B cell (primary cell): Measurements from ENCODE around the gene ZDHHC17. TPM values are rescaled to one million over a fixed set of nuclear protein-coding genes. Genes with fewer than 3 reads are reported as not detected.

Source experiments
- ATAC-seq: fragments of 200-7000 bp; cut with Tn5 transposase; one replicate; pipeline ENCODE4 v1.10.0; 2021; ENCODE audit warnings: low read depth, mild to moderate bottlenecking, moderate number of reproducible peaks, moderate library complexity
- CTCF ChIA-PET: fragments of 350-600 bp; sonication (Branson Sonifier 250); formaldehyde crosslinking; loops from one replicate; lab custom pipeline; 2021; ENCODE audit warnings: antibody characterized with exemption, inconsistent platforms; lab: Charles Lee
- POLR2A ChIA-PET: fragments of 350-600 bp; sonication (Branson Sonifier 250); formaldehyde crosslinking; loops from one replicate; lab custom pipeline; 2021; ENCODE audit warnings: antibody characterized with exemption; lab: Charles Lee
- DNase-seq: peaks from one replicate; pipeline ENCODE4 v3.0.0; 2013
- H2AFZ ChIP-seq: 2 replicates; pipeline ENCODE4 v1.6.1; 2012; ENCODE audit warnings: mild to moderate bottlenecking, low read depth, low read length; ENCODE audit not compliant: insufficient read depth, poor library complexity, severe bottlenecking
- H3K27ac ChIP-seq, 2 donors: 1 replicate in 1 of 2; 2 replicates in 1 of 2; pipeline ENCODE4 v1.5.1; 2012 to 2013; ENCODE audit warnings: low read length in 2 of 2, mild to moderate bottlenecking in 2 of 2, moderate library complexity in 1 of 2
- H3K27me3 ChIP-seq, 4 experiments: fragments of 200-600 bp in 1 of 4; sonication (generic) in 1 of 4; replicated peaks in 1 of 4; 1 replicate in 2 of 4; 2 replicates in 2 of 4; pipeline versions ENCODE4 v1.6.1 to v1.7.0; 2013 to 2016; ENCODE audit warnings: low read length in 3 of 4, mild to moderate bottlenecking in 2 of 4, mixed read lengths in 1 of 4, moderate library complexity in 1 of 4; ENCODE audit not compliant: insufficient read depth in 4 of 4, control insufficient read depth in 3 of 4; ENCODE audit errors: control extremely low read depth in 1 of 4
- H3K36me3 ChIP-seq, 2 experiments: replicated peaks in 1 of 2; 1 replicate in 1 of 2; 2 replicates in 1 of 2; pipeline versions ENCODE4 v1.6.1 to v1.7.1; 2013; ENCODE audit warnings: low read length in 1 of 2; ENCODE audit not compliant: insufficient read depth in 2 of 2, control insufficient read depth in 1 of 2; ENCODE audit errors: control extremely low read depth in 1 of 2, extremely low read depth in 1 of 2
- H3K4me1 ChIP-seq, 2 donors: fragments of 200-600 bp in 1 of 2; sonication (generic) in 1 of 2; 1 replicate in 1 of 2; 2 replicates in 1 of 2; pipeline versions ENCODE4 v1.5.1 to v1.6.1; 2013 to 2017; ENCODE audit warnings: low read length in 2 of 2; ENCODE audit not compliant: control insufficient read depth in 2 of 2, insufficient read depth in 2 of 2
- H3K4me2 ChIP-seq: replicated peaks from 2 replicates; pipeline ENCODE3; 2012; ENCODE audit warnings: mild to moderate bottlenecking, low read depth, low read length; ENCODE audit not compliant: poor library complexity, severe bottlenecking
- H3K4me3 ChIP-seq, 5 experiments: fragments of 200-600 bp in 1 of 5; sonication (generic) in 1 of 5; 1 replicate in 3 of 5; 2 replicates in 2 of 5; pipeline versions ENCODE4 v1.5.1 to v1.7.0; 2011 to 2016; ENCODE audit warnings: low read length in 4 of 5, mild to moderate bottlenecking in 4 of 5, low read depth in 2 of 5, control low read depth in 1 of 5, moderate library complexity in 1 of 5; ENCODE audit not compliant: insufficient read depth in 1 of 5; ENCODE audit errors: control extremely low read depth in 1 of 5, extremely low read depth in 1 of 5
- H3K79me2 ChIP-seq: fragments of 200-600 bp; sonication (generic); one replicate; pipeline ENCODE4 v1.6.0; 2016; ENCODE audit warnings: low read length; ENCODE audit not compliant: control insufficient read depth, insufficient read depth
- H3K9ac ChIP-seq: fragments of 200-600 bp; sonication (generic); 2 replicates; pipeline ENCODE4 v1.6.1; 2017; ENCODE audit warnings: mild to moderate bottlenecking, low read length, moderate library complexity
- H3K9me3 ChIP-seq, 3 donors: one replicate each; pipeline versions ENCODE4 v1.6.1 to v1.7.1; 2013; ENCODE audit warnings: low read length in 2 of 3; ENCODE audit not compliant: control insufficient read depth in 2 of 3, insufficient read depth in 1 of 3; ENCODE audit errors: control extremely low read depth in 1 of 3
- H4K20me1 ChIP-seq: 2 replicates; pipeline ENCODE4 v1.6.0; 2012; ENCODE audit warnings: mild to moderate bottlenecking, low read length; ENCODE audit not compliant: insufficient read depth, control insufficient read depth, poor library complexity, severe bottlenecking
- H3K27ac Mint-ChIP-seq: one replicate; pipeline ENCODE4 v1.8.0; 2021; ENCODE audit warnings: mixed read lengths
- H3K27me3 Mint-ChIP-seq: one replicate; pipeline ENCODE4 v1.8.0; 2021; ENCODE audit warnings: mixed read lengths
- H3K4me1 Mint-ChIP-seq: one replicate; pipeline ENCODE4 v1.8.0; 2021; ENCODE audit warnings: mixed read lengths
- H3K4me3 Mint-ChIP-seq: one replicate; pipeline ENCODE4 v1.8.0; 2021; ENCODE audit warnings: mixed read lengths
- H3K9me3 Mint-ChIP-seq: one replicate; pipeline ENCODE4 v1.8.0; 2022; ENCODE audit warnings: mixed read lengths; ENCODE audit not compliant: insufficient read depth
- CTCF ChIP-seq: fragments of 200-600 bp; IDR thresholded peaks from one replicate; pipeline ENCODE4 v1.8.0; 2022; ENCODE audit warnings: antibody characterized with exemption, mild to moderate bottlenecking
- EZH2 ChIP-seq: IDR thresholded peaks from 2 replicates; pipeline ENCODE4 v1.6.1; 2012; ENCODE audit warnings: borderline replicate concordance, low read depth, mild to moderate bottlenecking, moderate library complexity, low read length; ENCODE audit not compliant: insufficient read depth, poor library complexity, severe bottlenecking
- WGBS: methylation state at CpG from one replicate; pipeline ENCODE4 v1.1.5; 2013; ENCODE audit warnings: missing lambda C conversion rate; ENCODE audit not compliant: insufficient coverage; 5-methylcytosine and 5-hydroxymethylcytosine counted together
- intact Hi-C: fragments of 100-400 bp; cut with micrococcal nuclease; formaldehyde crosslinking; loops from one replicate; pipeline ENCODE4 v1.10.0; 2022
- polyA plus RNA-seq: library from polyadenylated mRNA; depleted of rRNA; stranded (reverse); fragments of >200 nt; gene quantifications from 2 replicates; pipeline ENCODE4 v1.2.3, GENCODE V29; 2012
- total RNA-seq, 2 donors: library from RNA; stranded (reverse); fragments of 120-200 nt in 1 of 2; gene quantifications; 1 replicate in 1 of 2; 2 replicates in 1 of 2; pipeline versions ENCODE4 v1.2.3 to v1.2.4, GENCODE V29; 2013 to 2022

ZDHHC17 gene
- total and polyA plus RNA-seq, 2 donors (not counting 1 experiment from before 2014, with no cell fraction given): 26.1 to 75.0 TPM

GRCh38 chr12:76871082-76871481 lies 107.2 kb downstream of the ZDHHC17 start:
- TF ChIP-seq EZH2 (no peak), CTCF (no peak)
- Histone ChIP-seq H4K20me1 (no peaks in the 10 kb centered on the region), H3K27ac (no peak overlapping the region), H3K27me3 (no peaks in the 10 kb centered on the region), H3K9me3 (no peaks in the 10 kb centered on the region), H3K9ac (no peak overlapping the region), H3K36me3 (no peaks in the 10 kb centered on the region), H3K4me1 (peaks cover 0 to 4% of the 10 kb centered on the region in 2 donors), H2AFZ (no peak overlapping the region), H3K4me2 (no peak overlapping the region), H3K79me2 (no peaks in the 10 kb centered on the region), H3K4me3 (no peak overlapping the region)
- WGBS: no CpG with 5 or more reads among the region's 2 CpGs
- ATAC-seq: no peak
- POLR2A ChIA-PET: interaction anchor here (0.7 kb wide), 1 partner anchor 1364 kb away, joined by 5 read pairs; no protein-coding TSS in a partner anchor
- intact Hi-C loops: loop anchor here (10.0 kb wide), 1 partner anchor 786 kb away; the partner anchor contains the start of gene NAP1L1
- Mint-ChIP-seq H3K27ac (no peak overlapping the region), H3K4me1 (no peaks in the 10 kb centered on the region), H3K4me3 (no peak overlapping the region), H3K27me3 (peaks cover 23% of the 10 kb centered on the region), H3K9me3 (no peaks in the 10 kb centered on the region)
- CTCF ChIA-PET: interaction anchor here (0.7 kb wide), 1 partner anchor 513 kb away, joined by 5 read pairs; no protein-coding TSS in a partner anchor
- no peak for DNase-seq

- Histone ChIP-seq H4K20me1 (no peaks in the 10 kb centered on the region), H2AFZ (no peak overlapping the region), H3K27ac (no peak overlapping the region), H3K4me3 (no peak overlapping the region), H3K9me3 (no peaks in the 10 kb centered on the region), H3K27me3 (peaks cover 0 to 5% (median 2%) of the 10 kb centered on the region in 4 experiments), H3K4me2 (no peak overlapping the region), H3K79me2 (no peaks in the 10 kb centered on the region), H3K36me3 (no peaks in the 10 kb centered on the region), H3K9ac (no peak overlapping the region), H3K4me1 (no peaks in the 10 kb centered on the region)
- DNase-seq: no peak
- Mint-ChIP-seq H3K27ac (no peak overlapping the region), H3K4me1 (no peaks in the 10 kb centered on the region), H3K9me3 (no peaks in the 10 kb centered on the region), H3K4me3 (no peak overlapping the region), H3K27me3 (peaks cover 29% of the 10 kb centered on the region)
- CTCF ChIA-PET: no interaction called here
- 100% methylated on average over 2 of the region's 3 CpGs for WGBS
- no peak for ATAC-seq
- intact Hi-C loops: loop anchor here (10.0 kb wide), 1 partner anchor 787 kb away; the partner anchor contains the start of gene NAP1L1
- POLR2A ChIA-PET: no interaction called here
- TF ChIP-seq CTCF (no peak), EZH2 (no peak)
Measured at GRCh38 chr12:76871742-76872141, 107.8 kb downstream of the ZDHHC17 start.
